ENCODE data around the gene PSMD13.
"Not testable (repeated sequence)": the region's sequence is repeated elsewhere in the genome, so short reads cannot be mapped to it uniquely, and the experiment has no call there.

The PSMD13 gene

GRCh38 chr11:282630-283360 lies 46.0 kb downstream of the PSMD13 start:
- TF ChIP-seq CTCF (conservative IDR thresholded peaks at IDR 0.05; ENCODE audit: control insufficient read depth, insufficient read depth, low read depth, low read length) = no peak
- DNase-seq (ENCODE audit: low read depth) = no peak
- no peak overlapping the region for H3K4me3 ChIP-seq (ENCODE audit: control insufficient read depth, low read depth, low read length)

DNA sequence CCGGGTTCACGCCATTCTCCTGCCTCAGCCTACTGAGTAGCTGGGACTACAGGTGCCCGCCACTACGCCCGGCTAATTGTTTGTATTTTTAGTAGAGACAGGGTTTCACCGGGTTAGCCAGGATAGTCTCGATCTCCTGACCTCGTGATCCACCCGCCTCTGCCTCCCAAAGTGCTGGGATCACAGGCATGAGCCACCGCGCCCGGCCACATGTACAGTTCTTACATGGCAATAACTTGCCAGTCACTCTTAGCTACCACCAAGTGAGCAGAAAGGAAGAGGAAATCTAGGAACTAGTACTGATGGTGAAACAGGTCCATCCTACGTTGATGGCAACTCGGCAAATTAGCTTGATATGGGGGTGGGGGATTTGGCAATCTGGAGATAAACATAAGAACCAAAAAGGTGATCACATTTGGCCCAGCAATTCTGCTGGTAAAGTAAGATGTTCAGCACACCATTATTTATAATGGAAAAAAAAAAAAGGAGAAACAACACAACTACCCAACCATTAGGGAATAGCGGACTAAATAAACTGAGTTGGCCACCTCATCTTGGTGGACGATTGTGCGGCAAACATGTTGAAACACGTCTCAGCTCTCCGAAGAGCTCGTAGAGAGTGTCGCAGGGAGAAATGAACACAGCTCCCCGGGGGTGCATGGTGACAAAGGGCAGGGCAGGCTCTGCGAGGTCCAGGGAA lies 46.8 kb downstream of the PSMD13 start:
- no peak for TF ChIP-seq CTCF (conservative IDR thresholded peaks at IDR 0.05; ENCODE audit: control insufficient read depth, insufficient read depth, low read depth, low read length)
- H3K4me3 ChIP-seq (ENCODE audit: control insufficient read depth, low read depth, low read length) = no peak overlapping the region
- DNase-seq (ENCODE audit: low read depth) = no peak

GRCh38 chr11:284105-285020 lies 47.6 kb downstream of the PSMD13 start:
- H3K4me3 ChIP-seq (ENCODE audit: control insufficient read depth, low read depth, low read length) = no peak overlapping the region
- TF ChIP-seq CTCF (conservative IDR thresholded peaks at IDR 0.05; ENCODE audit: control insufficient read depth, insufficient read depth, low read depth, low read length) = no peak
- DNase-seq (ENCODE audit: low read depth) = no peak

DNA sequence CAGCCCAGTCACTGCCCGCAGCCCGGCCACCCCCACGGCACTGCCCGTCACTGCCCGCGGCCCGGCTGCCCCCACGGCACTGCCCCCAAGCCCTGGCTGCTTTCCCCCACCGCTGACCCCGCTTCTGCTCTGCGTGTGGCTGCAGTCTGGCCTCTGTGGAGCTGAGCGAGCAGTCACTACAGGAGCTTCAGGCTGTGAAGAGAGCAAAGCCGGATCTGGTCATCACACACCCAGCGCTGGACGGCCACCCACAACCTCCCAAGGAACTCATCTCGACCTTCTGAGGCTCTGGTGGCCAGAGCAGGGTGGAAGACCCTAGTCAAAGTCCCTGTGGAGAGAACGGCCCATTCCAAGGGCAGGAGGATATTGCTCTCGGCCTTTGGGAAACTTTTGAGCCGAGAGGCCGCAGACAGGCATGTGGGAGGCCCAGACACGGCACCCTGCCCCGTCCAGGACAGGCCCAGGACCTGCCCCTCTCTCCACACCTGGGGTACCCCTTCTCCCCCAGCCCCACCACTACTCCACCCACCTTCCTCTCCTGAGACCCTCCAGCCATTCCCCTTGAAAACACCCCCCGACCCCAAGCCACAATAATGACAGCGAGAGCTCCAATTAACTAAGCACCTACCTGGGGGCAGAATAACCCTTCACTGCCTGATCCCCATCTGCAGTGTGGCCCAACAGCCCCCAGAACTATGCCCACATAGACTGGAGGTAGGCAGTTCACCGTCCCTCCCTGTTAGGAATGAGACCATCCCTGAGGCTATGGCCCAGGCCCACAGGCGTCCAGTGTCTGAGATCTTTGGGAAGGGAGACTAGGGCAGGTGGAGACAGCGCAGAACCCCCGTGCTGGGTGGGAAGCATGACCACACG lies 48.5 kb downstream of the PSMD13 start:
- DNase-seq (ENCODE audit: low read depth) = no peak

DNA sequence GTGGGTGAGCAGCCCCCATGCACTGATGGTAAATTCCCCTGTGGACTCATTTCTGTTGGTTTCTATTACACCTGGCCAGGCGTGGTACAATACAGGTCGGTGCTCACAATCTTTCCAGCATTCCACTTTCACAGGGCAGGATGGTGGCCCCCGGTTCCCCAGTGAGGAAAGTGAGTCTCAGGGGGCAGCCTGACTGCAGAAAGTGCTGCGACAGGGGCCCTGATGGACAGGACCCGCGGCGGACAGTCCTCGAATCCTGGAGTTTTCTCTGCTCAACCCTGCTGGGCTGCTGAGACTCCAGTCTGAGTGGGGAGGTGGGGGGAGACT lies 49.1 kb downstream of the PSMD13 start:
- H3K4me3 ChIP-seq (ENCODE audit: control insufficient read depth, low read depth, low read length) = no peak overlapping the region
- TF ChIP-seq CTCF (conservative IDR thresholded peaks at IDR 0.05; ENCODE audit: control insufficient read depth, insufficient read depth, low read depth, low read length) = no peak
- DNase-seq (ENCODE audit: low read depth) = no peak

More for the DNA sequence above, 48.5 kb downstream of the PSMD13 start:
- no peak for TF ChIP-seq CTCF (conservative IDR thresholded peaks at IDR 0.05; ENCODE audit: control insufficient read depth, insufficient read depth, low read depth, low read length)
- H3K4me3 ChIP-seq (ENCODE audit: control insufficient read depth, low read depth, low read length) = no peak overlapping the region

DNA sequence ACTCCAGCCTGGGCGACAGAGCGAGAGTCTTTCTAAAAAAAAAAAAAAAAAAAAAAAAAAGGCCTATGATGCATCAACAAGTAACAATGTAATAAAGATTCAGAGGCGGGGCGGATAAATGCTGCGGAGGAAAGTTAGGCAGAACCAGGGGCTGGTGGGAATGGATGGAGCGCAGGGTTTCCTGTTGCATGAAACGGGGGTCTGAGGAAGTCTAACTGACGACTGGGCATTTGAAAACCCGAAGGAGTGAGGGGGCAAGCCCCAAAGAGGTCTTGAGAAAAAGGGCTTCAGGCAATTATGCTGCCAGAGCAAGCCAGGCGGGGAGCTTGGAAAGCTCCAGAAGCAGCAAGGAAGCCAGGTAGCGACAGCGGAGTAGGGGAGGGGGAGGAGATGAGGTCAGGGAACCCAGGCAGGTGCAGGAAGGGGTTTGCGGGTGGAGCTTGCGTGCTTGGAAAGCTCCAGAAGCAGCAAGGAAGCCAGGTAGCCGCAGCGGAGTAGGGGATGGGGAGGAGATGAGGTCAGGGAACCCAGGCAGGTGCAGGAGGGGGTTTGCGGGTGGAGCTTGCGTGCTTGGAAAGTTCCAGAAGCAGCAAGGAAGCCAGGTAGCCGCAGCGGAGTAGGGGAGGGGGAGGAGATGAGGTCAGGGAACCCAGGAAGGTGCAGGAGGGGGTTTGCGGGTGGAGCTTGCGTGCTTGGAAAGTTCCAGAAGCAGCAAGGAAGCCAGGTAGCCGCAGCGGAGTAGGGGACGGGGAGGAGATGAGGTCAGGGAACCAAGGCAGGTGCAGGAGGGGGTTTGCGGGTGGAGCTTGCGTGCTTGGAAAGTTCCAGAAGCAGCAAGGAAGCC lies 50.4 kb downstream of the PSMD13 start:
- DNase-seq (ENCODE audit: low read depth); H3K4me3 ChIP-seq (ENCODE audit: control insufficient read depth, low read depth, low read length): not testable (repeated sequence)

Measured in fibroblast of mammary gland (primary cell).